ENCODE results near the gene TRIM41. TPM values are rescaled to one million over a fixed set of nuclear protein-coding genes. Genes with fewer than 3 reads are reported as not detected.
A peak's percentile ranks its signal among the peaks of the same experiment; 100 is the strongest.

TRIM41 gene
- total and polyA plus RNA-seq, 2 experiments from 2014 or later = 6.2 to 8.7 TPM

DNA sequence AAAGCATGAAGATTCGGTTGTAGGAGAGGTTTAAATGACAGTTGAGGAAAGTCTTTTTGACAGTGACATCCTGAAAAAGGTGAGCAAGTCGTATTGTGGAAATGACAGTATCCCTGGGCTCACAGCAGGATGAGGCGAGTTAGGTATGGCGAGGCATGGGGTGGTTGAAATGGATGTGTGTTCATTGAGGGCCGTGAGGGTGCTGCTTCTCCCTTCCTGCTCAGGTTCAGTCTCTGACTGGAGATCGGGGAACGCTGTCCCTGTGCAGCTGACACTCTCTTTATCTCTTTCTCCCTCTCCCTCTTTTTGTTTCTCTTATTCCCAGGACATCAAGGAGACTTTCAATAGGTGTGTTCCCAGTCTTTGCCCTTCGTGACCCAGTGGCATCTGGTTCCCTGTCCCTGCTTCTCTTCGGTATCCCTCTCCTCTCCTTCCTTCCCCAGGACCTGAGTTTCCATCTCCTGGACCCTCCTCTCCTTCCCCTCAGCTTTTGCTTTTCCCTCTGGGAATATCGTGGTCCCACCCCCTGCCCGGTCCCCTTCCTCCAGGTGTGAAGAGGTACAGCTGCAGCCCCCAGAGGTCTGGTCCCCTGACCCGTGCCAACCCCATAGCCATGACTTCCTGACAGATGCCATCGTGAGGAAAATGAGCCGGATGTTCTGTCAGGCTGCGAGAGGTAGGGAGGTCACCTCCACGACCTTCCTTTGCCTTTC is 10.2 kb downstream of the TRIM41 start:
- H3K4me2 ChIP-seq = no peak overlapping the region
- no peaks in the 10 kb centered on the region for H3K27me3 ChIP-seq (ENCODE audit: insufficient read depth)
- TF ChIP-seq ZNF114 (CRISPR knock-in tag; IDR thresholded peaks at IDR 0.05) = no peak
- TF ChIP-seq POLR2AphosphoS5 (IDR thresholded peaks at IDR 0.05; ENCODE audit: low read depth) = no peak
- peaks cover 33% of the 10 kb centered on the region for H3K36me3 ChIP-seq (ENCODE audit: insufficient read depth)
- peaks cover 39% of the 10 kb centered on the region for H3F3A ChIP-seq (replicated peaks; ENCODE audit: low read depth)
- H3K79me2 ChIP-seq (replicated peaks; ENCODE audit: insufficient read depth) = peaks cover 4% of the 10 kb centered on the region
- H2AFZ ChIP-seq = no peak overlapping the region
- no peak for ATAC-seq
- H3K27ac ChIP-seq (ENCODE audit: low read depth) = no peak overlapping the region
- DNase-seq (ENCODE audit: low spot score) = no peak
- H3K9me3 Mint-ChIP-seq = peaks cover 6% of the 10 kb centered on the region; the same call in 1 of the 3 replicates
- H3K9me2 ChIP-seq (ENCODE audit: insufficient read depth) = no peaks in the 10 kb centered on the region
- peaks cover 76% of the 10 kb centered on the region for H3K36me3 Mint-ChIP-seq (ENCODE audit: low read depth)
- H3K27ac Mint-ChIP-seq = no peak overlapping the region
- H3K27me3 Mint-ChIP-seq (ENCODE audit: insufficient read depth, low read depth, poor library complexity) = peaks cover 37% of the 10 kb centered on the region
- no peak overlapping the region; the same call in 2 of the 3 replicates for H3K4me3 Mint-ChIP-seq
- peaks cover 24% of the 10 kb centered on the region for H4K20me1 ChIP-seq (replicated peaks; ENCODE audit: insufficient read depth)
- no peak overlapping the region for H3K4me3 ChIP-seq
- H3K4me1 Mint-ChIP-seq = peaks cover 15% of the 10 kb centered on the region
- no peaks in the 10 kb centered on the region; the same call in none of the 2 replicates for H3K4me1 ChIP-seq (ENCODE audit: insufficient read depth)

DNA sequence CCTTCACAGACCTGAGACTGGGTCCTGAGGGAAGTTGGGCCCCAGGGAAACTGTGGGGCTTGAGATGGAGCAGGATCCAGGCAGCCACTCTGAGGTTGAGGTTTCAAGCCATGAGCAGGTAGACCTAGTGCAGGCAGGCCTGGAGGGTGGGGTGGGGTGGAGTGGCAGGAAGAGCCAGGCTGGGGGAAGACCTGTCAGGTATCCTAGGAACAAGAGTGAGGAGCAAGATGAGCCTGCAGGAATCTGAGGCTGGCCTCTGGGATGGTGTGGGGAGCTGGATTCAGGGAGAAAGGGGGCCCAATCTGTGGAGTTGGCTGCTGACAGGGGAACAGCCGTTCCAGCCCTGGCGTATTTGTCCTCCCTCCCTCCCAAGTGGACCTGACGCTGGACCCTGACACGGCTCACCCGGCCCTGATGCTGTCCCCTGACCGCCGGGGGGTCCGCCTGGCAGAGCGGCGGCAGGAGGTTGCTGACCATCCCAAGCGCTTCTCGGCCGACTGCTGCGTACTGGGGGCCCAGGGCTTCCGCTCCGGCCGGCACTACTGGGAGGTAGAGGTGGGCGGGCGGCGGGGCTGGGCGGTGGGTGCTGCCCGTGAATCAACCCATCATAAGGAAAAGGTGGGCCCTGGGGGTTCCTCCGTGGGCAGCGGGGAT is 10.8 kb downstream of the TRIM41 start:
- H3K27me3 Mint-ChIP-seq (ENCODE audit: insufficient read depth, low read depth, poor library complexity) = peaks cover 44% of the 10 kb centered on the region
- TF ChIP-seq, protein P1, sequence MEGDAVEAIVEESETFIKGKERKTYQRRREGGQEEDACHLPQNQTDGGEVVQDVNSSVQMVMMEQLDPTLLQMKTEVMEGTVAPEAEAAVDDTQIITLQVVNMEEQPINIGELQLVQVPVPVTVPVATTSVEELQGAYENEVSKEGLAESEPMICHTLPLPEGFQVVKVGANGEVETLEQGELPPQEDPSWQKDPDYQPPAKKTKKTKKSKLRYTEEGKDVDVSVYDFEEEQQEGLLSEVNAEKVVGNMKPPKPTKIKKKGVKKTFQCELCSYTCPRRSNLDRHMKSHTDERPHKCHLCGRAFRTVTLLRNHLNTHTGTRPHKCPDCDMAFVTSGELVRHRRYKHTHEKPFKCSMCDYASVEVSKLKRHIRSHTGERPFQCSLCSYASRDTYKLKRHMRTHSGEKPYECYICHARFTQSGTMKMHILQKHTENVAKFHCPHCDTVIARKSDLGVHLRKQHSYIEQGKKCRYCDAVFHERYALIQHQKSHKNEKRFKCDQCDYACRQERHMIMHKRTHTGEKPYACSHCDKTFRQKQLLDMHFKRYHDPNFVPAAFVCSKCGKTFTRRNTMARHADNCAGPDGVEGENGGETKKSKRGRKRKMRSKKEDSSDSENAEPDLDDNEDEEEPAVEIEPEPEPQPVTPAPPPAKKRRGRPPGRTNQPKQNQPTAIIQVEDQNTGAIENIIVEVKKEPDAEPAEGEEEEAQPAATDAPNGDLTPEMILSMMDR (conservative IDR thresholded peaks at IDR 0.05; ENCODE audit: low read depth in 2 of 2) = no peak
- TF ChIP-seq NANOG (IDR thresholded peaks at IDR 0.05; ENCODE audit: borderline replicate concordance) (no peak), STAT1 (IDR thresholded peaks at IDR 0.05; ENCODE audit: unreplicated experiment) (no peak), POLR2AphosphoS5 (IDR thresholded peaks at IDR 0.05; ENCODE audit: low read depth) (no peak)
- TF ChIP-seq, protein P2, sequence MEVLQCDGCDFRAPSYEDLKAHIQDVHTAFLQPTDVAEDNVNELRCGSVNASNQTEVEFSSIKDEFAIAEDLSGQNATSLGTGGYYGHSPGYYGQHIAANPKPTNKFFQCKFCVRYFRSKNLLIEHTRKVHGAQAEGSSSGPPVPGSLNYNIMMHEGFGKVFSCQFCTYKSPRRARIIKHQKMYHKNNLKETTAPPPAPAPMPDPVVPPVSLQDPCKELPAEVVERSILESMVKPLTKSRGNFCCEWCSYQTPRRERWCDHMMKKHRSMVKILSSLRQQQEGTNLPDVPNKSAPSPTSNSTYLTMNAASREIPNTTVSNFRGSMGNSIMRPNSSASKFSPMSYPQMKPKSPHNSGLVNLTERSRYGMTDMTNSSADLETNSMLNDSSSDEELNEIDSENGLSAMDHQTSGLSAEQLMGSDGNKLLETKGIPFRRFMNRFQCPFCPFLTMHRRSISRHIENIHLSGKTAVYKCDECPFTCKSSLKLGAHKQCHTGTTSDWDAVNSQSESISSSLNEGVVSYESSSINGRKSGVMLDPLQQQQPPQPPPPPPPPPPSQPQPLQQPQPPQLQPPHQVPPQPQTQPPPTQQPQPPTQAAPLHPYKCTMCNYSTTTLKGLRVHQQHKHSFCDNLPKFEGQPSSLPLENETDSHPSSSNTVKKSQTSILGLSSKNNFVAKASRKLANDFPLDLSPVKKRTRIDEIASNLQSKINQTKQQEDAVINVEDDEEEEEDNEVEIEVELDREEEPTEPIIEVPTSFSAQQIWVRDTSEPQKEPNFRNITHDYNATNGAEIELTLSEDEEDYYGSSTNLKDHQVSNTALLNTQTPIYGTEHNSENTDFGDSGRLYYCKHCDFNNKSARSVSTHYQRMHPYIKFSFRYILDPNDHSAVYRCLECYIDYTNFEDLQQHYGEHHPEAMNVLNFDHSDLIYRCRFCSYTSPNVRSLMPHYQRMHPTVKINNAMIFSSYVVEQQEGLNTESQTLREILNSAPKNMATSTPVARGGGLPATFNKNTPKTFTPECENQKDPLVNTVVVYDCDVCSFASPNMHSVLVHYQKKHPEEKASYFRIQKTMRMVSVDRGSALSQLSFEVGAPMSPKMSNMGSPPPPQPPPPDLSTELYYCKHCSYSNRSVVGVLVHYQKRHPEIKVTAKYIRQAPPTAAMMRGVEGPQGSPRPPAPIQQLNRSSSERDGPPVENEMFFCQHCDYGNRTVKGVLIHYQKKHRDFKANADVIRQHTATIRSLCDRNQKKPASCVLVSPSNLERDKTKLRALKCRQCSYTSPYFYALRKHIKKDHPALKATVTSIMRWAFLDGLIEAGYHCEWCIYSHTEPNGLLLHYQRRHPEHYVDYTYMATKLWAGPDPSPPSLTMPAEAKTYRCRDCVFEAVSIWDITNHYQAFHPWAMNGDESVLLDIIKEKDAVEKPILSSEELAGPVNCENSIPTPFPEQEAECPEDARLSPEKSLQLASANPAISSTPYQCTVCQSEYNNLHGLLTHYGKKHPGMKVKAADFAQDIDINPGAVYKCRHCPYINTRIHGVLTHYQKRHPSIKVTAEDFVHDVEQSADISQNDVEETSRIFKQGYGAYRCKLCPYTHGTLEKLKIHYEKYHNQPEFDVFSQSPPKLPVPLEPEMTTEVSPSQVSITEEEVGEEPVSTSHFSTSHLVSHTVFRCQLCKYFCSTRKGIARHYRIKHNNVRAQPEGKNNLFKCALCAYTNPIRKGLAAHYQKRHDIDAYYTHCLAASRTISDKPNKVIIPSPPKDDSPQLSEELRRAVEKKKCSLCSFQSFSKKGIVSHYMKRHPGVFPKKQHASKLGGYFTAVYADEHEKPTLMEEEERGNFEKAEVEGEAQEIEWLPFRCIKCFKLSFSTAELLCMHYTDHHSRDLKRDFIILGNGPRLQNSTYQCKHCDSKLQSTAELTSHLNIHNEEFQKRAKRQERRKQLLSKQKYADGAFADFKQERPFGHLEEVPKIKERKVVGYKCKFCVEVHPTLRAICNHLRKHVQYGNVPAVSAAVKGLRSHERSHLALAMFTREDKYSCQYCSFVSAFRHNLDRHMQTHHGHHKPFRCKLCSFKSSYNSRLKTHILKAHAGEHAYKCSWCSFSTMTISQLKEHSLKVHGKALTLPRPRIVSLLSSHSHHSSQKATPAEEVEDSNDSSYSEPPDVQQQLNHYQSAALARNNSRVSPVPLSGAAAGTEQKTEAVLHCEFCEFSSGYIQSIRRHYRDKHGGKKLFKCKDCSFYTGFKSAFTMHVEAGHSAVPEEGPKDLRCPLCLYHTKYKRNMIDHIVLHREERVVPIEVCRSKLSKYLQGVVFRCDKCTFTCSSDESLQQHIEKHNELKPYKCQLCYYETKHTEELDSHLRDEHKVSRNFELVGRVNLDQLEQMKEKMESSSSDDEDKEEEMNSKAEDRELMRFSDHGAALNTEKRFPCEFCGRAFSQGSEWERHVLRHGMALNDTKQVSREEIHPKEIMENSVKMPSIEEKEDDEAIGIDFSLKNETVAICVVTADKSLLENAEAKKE (CRISPR knock-in tag; IDR thresholded peaks at IDR 0.05) = no peak
- TF ChIP-seq, protein P3, sequence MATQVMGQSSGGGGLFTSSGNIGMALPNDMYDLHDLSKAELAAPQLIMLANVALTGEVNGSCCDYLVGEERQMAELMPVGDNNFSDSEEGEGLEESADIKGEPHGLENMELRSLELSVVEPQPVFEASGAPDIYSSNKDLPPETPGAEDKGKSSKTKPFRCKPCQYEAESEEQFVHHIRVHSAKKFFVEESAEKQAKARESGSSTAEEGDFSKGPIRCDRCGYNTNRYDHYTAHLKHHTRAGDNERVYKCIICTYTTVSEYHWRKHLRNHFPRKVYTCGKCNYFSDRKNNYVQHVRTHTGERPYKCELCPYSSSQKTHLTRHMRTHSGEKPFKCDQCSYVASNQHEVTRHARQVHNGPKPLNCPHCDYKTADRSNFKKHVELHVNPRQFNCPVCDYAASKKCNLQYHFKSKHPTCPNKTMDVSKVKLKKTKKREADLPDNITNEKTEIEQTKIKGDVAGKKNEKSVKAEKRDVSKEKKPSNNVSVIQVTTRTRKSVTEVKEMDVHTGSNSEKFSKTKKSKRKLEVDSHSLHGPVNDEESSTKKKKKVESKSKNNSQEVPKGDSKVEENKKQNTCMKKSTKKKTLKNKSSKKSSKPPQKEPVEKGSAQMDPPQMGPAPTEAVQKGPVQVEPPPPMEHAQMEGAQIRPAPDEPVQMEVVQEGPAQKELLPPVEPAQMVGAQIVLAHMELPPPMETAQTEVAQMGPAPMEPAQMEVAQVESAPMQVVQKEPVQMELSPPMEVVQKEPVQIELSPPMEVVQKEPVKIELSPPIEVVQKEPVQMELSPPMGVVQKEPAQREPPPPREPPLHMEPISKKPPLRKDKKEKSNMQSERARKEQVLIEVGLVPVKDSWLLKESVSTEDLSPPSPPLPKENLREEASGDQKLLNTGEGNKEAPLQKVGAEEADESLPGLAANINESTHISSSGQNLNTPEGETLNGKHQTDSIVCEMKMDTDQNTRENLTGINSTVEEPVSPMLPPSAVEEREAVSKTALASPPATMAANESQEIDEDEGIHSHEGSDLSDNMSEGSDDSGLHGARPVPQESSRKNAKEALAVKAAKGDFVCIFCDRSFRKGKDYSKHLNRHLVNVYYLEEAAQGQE (IDR thresholded peaks at IDR 0.05; ENCODE audit: unreplicated experiment) = no peak

More for the DNA sequence above, 10.8 kb downstream of the TRIM41 start:
- Histone ChIP-seq H3K4me2 (no peak overlapping the region), H3K9me2 (ENCODE audit: insufficient read depth) (no peaks in the 10 kb centered on the region), H3K4me1 (ENCODE audit: insufficient read depth) (peaks cover 6% of the 10 kb centered on the region), H4K20me1 (replicated peaks; ENCODE audit: insufficient read depth) (peaks cover 31% of the 10 kb centered on the region), H3K27me3 (ENCODE audit: insufficient read depth) (no peaks in the 10 kb centered on the region), H3K4me3 (no peak overlapping the region), H3K36me3 (ENCODE audit: insufficient read depth) (peaks cover 39% of the 10 kb centered on the region), H3K79me2 (replicated peaks; ENCODE audit: insufficient read depth) (peaks cover 10% of the 10 kb centered on the region), H3F3A (replicated peaks; ENCODE audit: low read depth) (peaks cover 46% of the 10 kb centered on the region), H2AFZ (no peak overlapping the region), H3K27ac (ENCODE audit: low read depth) (peak overlapping the region; percentile 86; the same call in 1 of the 2 replicates)
- H3K4me1 Mint-ChIP-seq = peaks cover 19% of the 10 kb centered on the region
- H3K36me3 Mint-ChIP-seq (ENCODE audit: low read depth) = peaks cover 83% of the 10 kb centered on the region
- DNase-seq (ENCODE audit: low spot score) (no peak), ATAC-seq (peak; percentile 15)
- peaks cover 6% of the 10 kb centered on the region; the same call in 1 of the 3 replicates for H3K9me3 Mint-ChIP-seq
- no peak overlapping the region for H3K27ac Mint-ChIP-seq
- H3K4me3 Mint-ChIP-seq = no peak overlapping the region

All from GM23338 (cell line).